GM23338 (cell line): ENCODE data around the gene GPR82. TPM values are rescaled to one million over a fixed set of nuclear protein-coding genes. Genes with fewer than 3 reads are reported as not detected.

ENCODE experiments used
- ATAC-seq: fragments of 200-7000 bp; cut with Tn5 transposase; 3 replicates; pipeline ENCODE4 v1.9.1; 2020
- DNase-seq: peaks from one replicate; pipeline ENCODE4 v3.0.0-alpha.2; 2015; ENCODE audit warnings: low spot score
- H2AFZ ChIP-seq: fragments of 200-600 bp; sonication (generic); 2 replicates; pipeline ENCODE4 v1.8.0; 2016; ENCODE audit warnings: antibody characterized with exemption, mild to moderate bottlenecking, moderate library complexity
- H3F3A ChIP-seq: fragments of 200-600 bp; sonication (generic); replicated peaks from 2 replicates; pipeline ENCODE4 v1.8.0; 2017; ENCODE audit warnings: antibody characterized with exemption, mixed run types, low read depth
- H3K27ac ChIP-seq: fragments of 200-600 bp; sonication (generic); 2 replicates; pipeline ENCODE4 v1.6.1; 2016; ENCODE audit warnings: low read depth
- H3K27me3 ChIP-seq: fragments of 200-600 bp; sonication (generic); 2 replicates; pipeline ENCODE4 v1.8.0; 2016; ENCODE audit warnings: mild to moderate bottlenecking, mixed run types, moderate library complexity; ENCODE audit not compliant: insufficient read depth
- H3K36me3 ChIP-seq: fragments of 200-600 bp; sonication (generic); 2 replicates; pipeline ENCODE4 v1.8.0; 2016; ENCODE audit warnings: mild to moderate bottlenecking; ENCODE audit not compliant: insufficient read depth
- H3K4me1 ChIP-seq: fragments of 200-600 bp; sonication (generic); 2 replicates; pipeline ENCODE4 v1.8.0; 2016; ENCODE audit warnings: mild to moderate bottlenecking, moderate library complexity; ENCODE audit not compliant: insufficient read depth
- H3K4me2 ChIP-seq: fragments of 200-600 bp; sonication (generic); 2 replicates; pipeline ENCODE4 v1.7.1; 2017; ENCODE audit warnings: mixed run types
- H3K4me3 ChIP-seq: fragments of 200-600 bp; sonication (generic); 2 replicates; pipeline ENCODE4 v1.6.1; 2016; ENCODE audit warnings: mixed run types
- H3K79me2 ChIP-seq: fragments of 200-600 bp; sonication (generic); replicated peaks from 2 replicates; pipeline ENCODE4 v1.8.0; 2017; ENCODE audit warnings: mild to moderate bottlenecking; ENCODE audit not compliant: insufficient read depth
- H3K9me2 ChIP-seq: fragments of 200-600 bp; sonication (generic); 2 replicates; pipeline ENCODE4 v1.8.0; 2017; ENCODE audit not compliant: insufficient read depth
- H4K20me1 ChIP-seq: fragments of 200-600 bp; sonication (generic); replicated peaks from 2 replicates; pipeline ENCODE4 v1.8.0; 2017; ENCODE audit warnings: mild to moderate bottlenecking; ENCODE audit not compliant: insufficient read depth
- H3K27ac Mint-ChIP-seq: 2 replicates; pipeline ENCODE4 v1.8.0; 2020; ENCODE audit warnings: inconsistent platforms, mild to moderate bottlenecking, moderate library complexity, mixed read lengths
- H3K27me3 Mint-ChIP-seq: 3 replicates; pipeline ENCODE4 v1.8.0; 2022; ENCODE audit warnings: low read depth, mild to moderate bottlenecking, moderate library complexity, mixed read lengths, inconsistent platforms; ENCODE audit not compliant: insufficient read depth, poor library complexity
- H3K36me3 Mint-ChIP-seq: 3 replicates; pipeline ENCODE4 v1.8.0; 2021; ENCODE audit warnings: low read depth, mild to moderate bottlenecking, inconsistent platforms, moderate library complexity, mixed read lengths
- H3K4me1 Mint-ChIP-seq: 3 replicates; pipeline ENCODE4 v1.8.0; 2020; ENCODE audit warnings: mild to moderate bottlenecking, inconsistent platforms, mixed read lengths
- H3K4me3 Mint-ChIP-seq: 3 replicates; pipeline ENCODE4 v1.8.0; 2021; ENCODE audit warnings: moderate library complexity, mild to moderate bottlenecking, inconsistent platforms, mixed read lengths
- H3K9me3 Mint-ChIP-seq: 3 replicates; pipeline ENCODE4 v1.8.0; 2020; ENCODE audit warnings: moderate library complexity, mild to moderate bottlenecking, inconsistent platforms, mixed read lengths
- EZH2 ChIP-seq: fragments of 200-600 bp; sonication (generic); IDR thresholded peaks from one replicate; pipeline ENCODE4 v1.8.0; 2017; ENCODE audit warnings: antibody characterized with exemption, mild to moderate bottlenecking, low read depth; ENCODE audit not compliant: unreplicated experiment
- JUNB ChIP-seq: IDR thresholded peaks from one replicate; pipeline ENCODE4 v1.6.1; 2016; ENCODE audit warnings: antibody characterized with exemption; ENCODE audit not compliant: unreplicated experiment
- NANOG ChIP-seq: IDR thresholded peaks from 2 replicates; pipeline ENCODE4 v1.6.1; 2016; ENCODE audit warnings: antibody characterized with exemption, borderline replicate concordance
- POLR2AphosphoS5 ChIP-seq: IDR thresholded peaks from 2 replicates; pipeline ENCODE4 v1.6.1; 2016; ENCODE audit warnings: antibody characterized with exemption, low read depth
- ZNF331 ChIP-seq: fragments of 250-450 bp; sonication (Bioruptor Pico); IDR thresholded peaks from 2 replicates; pipeline ENCODE4 v1.5.0; 2020; ENCODE audit warnings: low read depth, mild to moderate bottlenecking, moderate library complexity
- polyA plus RNA-seq: library from polyadenylated mRNA; unstranded; fragments of >200 nt; fragmentation: Nextera tagmentation; extraction: Ambion mirVana; gene quantifications from 2 replicates; pipeline ENCODE4 v1.2.1, GENCODE V29; 2016
- total RNA-seq: library from RNA; depleted of rRNA; stranded (reverse); fragments of >200 nt; shearing (Covaris generic); gene quantifications from 2 replicates; pipeline ENCODE4 v1.2.3, GENCODE V29; 2014
- TF ChIP-seq, protein P1 (sequence below): IDR thresholded peaks from one replicate; pipeline ENCODE4 v1.6.1; 2018; ENCODE audit warnings: antibody characterized with exemption; ENCODE audit not compliant: unreplicated experiment

The GPR82 gene
- total and polyA plus RNA-seq, 2 experiments from 2014 or later = 0.32 TPM; not detected in 1

- DNase-seq = no peak
- H3K27ac Mint-ChIP-seq = no peak overlapping the region
- no peaks in the 10 kb centered on the region for H3F3A ChIP-seq
These were observed 18.2 kb upstream of the GPR82 start for GRCh38 chrX:41705680-41706374.

DNA sequence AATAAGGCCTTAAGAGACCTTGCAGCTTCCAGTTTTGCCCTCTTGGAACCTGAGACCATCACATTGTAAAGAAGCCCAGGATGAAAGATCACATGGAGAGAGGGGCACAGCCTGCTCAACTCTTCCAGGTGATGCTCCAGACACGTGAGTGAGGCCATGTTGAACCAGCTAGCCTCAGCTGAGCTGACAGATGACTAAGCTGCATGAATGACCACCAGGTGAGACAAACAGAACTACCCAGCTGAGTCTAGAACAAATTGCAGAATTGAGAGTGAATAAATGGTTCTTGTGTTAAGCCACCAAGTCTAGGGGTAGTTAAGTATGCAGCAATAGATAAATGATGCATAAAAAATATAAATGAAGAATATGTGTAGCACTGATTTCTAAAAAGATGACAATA is 16.8 kb upstream of the GPR82 start:
- H3K4me1 Mint-ChIP-seq = peaks cover 36% of the 10 kb centered on the region
- H3K4me2 ChIP-seq = no peak overlapping the region
- H4K20me1 ChIP-seq = no peaks in the 10 kb centered on the region
- no peak overlapping the region for H3K4me3 Mint-ChIP-seq
- H3K4me1 ChIP-seq = peaks cover 19% of the 10 kb centered on the region
- H3K36me3 Mint-ChIP-seq = no peaks in the 10 kb centered on the region; the same call in 2 of the 3 replicates
- no peak overlapping the region for H3K4me3 ChIP-seq
- no peaks in the 10 kb centered on the region for H3K79me2 ChIP-seq
- H3K27ac Mint-ChIP-seq = no peak overlapping the region; the same call in 1 of the 2 replicates
- H3K36me3 ChIP-seq = no peaks in the 10 kb centered on the region
- no peak for DNase-seq
- no peak overlapping the region for H3K27ac ChIP-seq
- H3K9me3 Mint-ChIP-seq = no peaks in the 10 kb centered on the region
- H3F3A ChIP-seq = no peaks in the 10 kb centered on the region
- H3K9me2 ChIP-seq = no peaks in the 10 kb centered on the region
- H3K27me3 ChIP-seq = no peaks in the 10 kb centered on the region
- H3K27me3 Mint-ChIP-seq = no peaks in the 10 kb centered on the region
- no peak overlapping the region for H2AFZ ChIP-seq
- no peak for ATAC-seq
- TF ChIP-seq EZH2 = no peak
- TF ChIP-seq JUNB = no peak
- TF ChIP-seq, protein P1, sequence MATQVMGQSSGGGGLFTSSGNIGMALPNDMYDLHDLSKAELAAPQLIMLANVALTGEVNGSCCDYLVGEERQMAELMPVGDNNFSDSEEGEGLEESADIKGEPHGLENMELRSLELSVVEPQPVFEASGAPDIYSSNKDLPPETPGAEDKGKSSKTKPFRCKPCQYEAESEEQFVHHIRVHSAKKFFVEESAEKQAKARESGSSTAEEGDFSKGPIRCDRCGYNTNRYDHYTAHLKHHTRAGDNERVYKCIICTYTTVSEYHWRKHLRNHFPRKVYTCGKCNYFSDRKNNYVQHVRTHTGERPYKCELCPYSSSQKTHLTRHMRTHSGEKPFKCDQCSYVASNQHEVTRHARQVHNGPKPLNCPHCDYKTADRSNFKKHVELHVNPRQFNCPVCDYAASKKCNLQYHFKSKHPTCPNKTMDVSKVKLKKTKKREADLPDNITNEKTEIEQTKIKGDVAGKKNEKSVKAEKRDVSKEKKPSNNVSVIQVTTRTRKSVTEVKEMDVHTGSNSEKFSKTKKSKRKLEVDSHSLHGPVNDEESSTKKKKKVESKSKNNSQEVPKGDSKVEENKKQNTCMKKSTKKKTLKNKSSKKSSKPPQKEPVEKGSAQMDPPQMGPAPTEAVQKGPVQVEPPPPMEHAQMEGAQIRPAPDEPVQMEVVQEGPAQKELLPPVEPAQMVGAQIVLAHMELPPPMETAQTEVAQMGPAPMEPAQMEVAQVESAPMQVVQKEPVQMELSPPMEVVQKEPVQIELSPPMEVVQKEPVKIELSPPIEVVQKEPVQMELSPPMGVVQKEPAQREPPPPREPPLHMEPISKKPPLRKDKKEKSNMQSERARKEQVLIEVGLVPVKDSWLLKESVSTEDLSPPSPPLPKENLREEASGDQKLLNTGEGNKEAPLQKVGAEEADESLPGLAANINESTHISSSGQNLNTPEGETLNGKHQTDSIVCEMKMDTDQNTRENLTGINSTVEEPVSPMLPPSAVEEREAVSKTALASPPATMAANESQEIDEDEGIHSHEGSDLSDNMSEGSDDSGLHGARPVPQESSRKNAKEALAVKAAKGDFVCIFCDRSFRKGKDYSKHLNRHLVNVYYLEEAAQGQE = no peak

More at GRCh38 chrX:41705680-41706374, 18.2 kb upstream of the GPR82 start:
- Histone ChIP-seq H3K79me2 (no peaks in the 10 kb centered on the region), H3K27ac (no peak overlapping the region), H3K9me2 (no peaks in the 10 kb centered on the region), H3K4me3 (no peak overlapping the region), H3K36me3 (no peaks in the 10 kb centered on the region), H3K4me2 (no peak overlapping the region), H2AFZ (no peak overlapping the region), H4K20me1 (no peaks in the 10 kb centered on the region), H3K4me1 (peaks cover 16% of the 10 kb centered on the region; the same call in 1 of the 2 replicates), H3K27me3 (no peaks in the 10 kb centered on the region)
- ATAC-seq = no peak
- Mint-ChIP-seq H3K9me3 (no peaks in the 10 kb centered on the region), H3K36me3 (no peaks in the 10 kb centered on the region), H3K4me1 (peaks cover 33% of the 10 kb centered on the region), H3K4me3 (no peak overlapping the region), H3K27me3 (no peaks in the 10 kb centered on the region)
- TF ChIP-seq JUNB = no peak
- TF ChIP-seq NANOG = no peak
- no peak for TF ChIP-seq POLR2AphosphoS5
- no peak for TF ChIP-seq EZH2
- TF ChIP-seq, protein P1 = no peak
- no peak for TF ChIP-seq ZNF331 (CRISPR knock-in tag)
